Measurements from ENCODE around the gene SPAG8.

Gene SPAG8

GRCh38 chr9:35806101-35806500 lies 6.0 kb downstream of the SPAG8 start:
- no peak for DNase-seq

DNA sequence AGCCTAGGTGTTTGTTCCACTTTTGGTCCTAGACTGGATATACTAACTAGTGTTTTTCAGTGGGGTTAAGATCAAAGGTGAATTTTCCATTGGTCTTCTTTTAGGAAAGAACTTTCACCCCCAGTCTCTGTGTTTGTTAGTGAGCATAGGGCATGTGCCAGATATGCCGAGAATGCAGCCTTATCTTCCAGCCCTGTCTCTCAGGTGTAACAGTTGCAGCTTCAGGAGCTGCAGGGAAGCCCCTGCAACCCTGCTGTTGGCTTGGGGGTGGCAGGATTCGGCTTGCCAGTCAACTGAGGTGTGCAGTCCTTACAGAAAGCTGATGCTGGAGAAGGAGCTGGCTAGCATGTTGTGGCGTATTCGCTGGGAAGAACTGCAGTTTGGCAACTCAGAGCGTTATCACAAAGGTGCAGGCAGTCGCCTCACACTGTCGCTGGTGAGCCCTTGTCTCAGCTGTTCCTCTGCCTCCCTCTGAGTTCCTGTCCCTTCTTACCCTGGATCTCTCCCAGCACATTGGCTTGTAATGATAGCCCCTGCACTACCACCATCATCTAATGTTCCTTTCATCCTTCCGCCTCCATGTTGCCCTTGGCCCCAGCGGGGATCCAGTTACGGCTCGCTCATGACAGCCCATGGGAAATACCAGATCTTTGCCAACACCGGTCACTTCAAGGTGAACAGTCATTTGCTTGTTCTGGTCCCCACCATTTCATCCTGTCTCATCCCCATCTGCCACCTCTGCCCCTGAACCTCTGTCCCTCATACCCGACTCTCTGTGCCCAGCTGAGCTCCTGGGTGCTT lies 10.5 kb downstream of the SPAG8 start:
- DNase-seq: no peak

GRCh38 chr9:35800530-35800929 lies 11.5 kb downstream of the SPAG8 start:
- no peak for DNase-seq

GRCh38 chr9:35798658-35799374 lies 13.2 kb downstream of the SPAG8 start:
- DNase-seq: no peak

GRCh38 chr9:35797311-35798109 lies 14.6 kb downstream of the SPAG8 start:
- DNase-seq: no peak

- no peak for DNase-seq
Observed at GRCh38 chr9:35795695-35796094, 16.4 kb downstream of the SPAG8 start.

DNA sequence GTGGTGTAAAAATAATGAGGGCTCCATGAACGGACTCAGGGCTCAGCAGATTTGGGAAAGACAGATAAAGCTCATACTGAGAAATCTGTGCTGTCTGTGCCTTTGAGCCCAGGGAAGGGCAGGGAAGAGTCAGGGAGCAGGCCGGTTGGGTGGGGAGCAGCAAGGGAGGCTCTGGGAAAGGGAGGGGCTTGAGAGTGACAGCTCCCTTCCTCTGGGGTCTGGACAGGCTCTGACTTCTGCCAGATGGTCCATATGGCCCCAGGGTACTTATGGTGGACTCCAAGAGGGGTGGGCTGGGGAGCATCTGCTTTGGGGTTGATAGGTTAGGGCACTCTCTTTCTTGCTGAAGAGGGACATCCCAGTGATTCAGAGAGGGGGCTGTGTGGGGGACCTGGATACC lies 18.6 kb downstream of the SPAG8 start:
- DNase-seq: no peak

- no peak for DNase-seq
Observed at GRCh38 chr9:35792826-35793225, 19.2 kb downstream of the SPAG8 start.

- no peak for DNase-seq
Observed at GRCh38 chr9:35792024-35792813, 19.8 kb downstream of the SPAG8 start.

- DNase-seq: no peak
Observed at GRCh38 chr9:35791297-35791921, 20.7 kb downstream of the SPAG8 start, which contains the start of gene NPR2. TSS of gene NPR2 (plus strand) at chr9:35791591. CDS start at chr9:35792409, 818 bp downstream.

GRCh38 chr9:35790385-35791296 lies 21.4 kb downstream of the SPAG8 start:
- DNase-seq: peak; percentile 47

- DNase-seq: no peak
Observed at GRCh38 chr9:35790025-35790384, 22.1 kb downstream of the SPAG8 start.

DNA sequence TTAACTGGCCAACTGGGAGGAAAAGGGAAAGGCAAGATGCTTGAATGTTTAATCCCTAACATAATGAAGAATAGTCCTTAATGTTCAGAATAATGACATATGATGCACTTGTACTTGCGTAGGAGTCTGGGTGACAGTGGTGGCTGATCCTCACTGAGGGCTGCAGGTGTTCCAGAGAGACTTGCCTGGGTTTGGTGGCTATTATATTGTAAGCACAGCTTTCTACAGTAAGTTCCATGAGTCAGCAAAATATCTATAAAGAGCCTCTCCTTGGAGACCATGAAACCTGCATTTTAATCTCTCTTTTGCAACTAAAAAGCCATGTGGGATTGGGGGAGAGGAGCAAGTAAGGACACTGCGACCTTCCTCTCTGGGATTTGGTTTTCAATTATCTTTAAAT lies 22.5 kb downstream of the SPAG8 start:
- no peak for DNase-seq

GRCh38 chr9:35783418-35783817 lies 28.6 kb downstream of the SPAG8 start:
- no peak for DNase-seq

DNA sequence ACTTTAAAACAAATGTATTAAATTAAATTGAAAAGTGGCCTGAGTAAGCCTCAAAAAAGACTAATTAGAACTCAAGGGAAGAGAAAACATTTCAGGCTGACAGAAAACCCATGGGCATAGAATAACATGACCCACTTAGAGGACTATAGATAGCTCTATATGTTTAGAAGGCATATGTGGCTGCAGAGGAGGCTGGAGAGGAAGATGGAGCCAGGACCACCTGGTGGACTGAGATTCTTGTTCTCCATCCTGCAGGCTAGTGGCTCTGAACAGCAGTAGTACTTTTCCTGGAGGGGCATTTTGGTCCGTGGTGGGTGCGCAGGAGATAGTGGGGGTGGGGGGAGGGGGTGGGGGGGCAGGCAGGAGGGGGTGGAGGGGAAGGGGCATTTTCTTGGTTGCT lies 31.0 kb downstream of the SPAG8 start:
- DNase-seq: no peak

DNA sequence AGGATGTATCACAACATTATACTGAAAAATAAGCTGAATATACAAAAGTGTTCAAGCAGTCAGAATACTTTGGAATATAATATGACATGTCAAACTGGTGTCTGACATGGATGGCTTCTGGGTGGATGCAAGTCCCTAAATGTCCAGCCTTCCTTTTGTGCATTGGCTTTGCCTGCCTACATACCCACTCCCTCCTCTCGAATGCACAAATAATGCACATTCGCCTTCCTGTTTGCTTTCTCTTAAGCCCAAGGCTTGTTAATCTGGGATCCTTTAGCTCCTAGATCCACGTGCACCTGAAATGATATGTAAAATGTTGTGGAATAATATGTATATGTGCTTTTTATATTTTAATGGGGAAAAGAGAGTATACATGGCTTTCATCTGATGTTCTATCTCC lies 33.6 kb downstream of the SPAG8 start:
- DNase-seq: no peak

DNA sequence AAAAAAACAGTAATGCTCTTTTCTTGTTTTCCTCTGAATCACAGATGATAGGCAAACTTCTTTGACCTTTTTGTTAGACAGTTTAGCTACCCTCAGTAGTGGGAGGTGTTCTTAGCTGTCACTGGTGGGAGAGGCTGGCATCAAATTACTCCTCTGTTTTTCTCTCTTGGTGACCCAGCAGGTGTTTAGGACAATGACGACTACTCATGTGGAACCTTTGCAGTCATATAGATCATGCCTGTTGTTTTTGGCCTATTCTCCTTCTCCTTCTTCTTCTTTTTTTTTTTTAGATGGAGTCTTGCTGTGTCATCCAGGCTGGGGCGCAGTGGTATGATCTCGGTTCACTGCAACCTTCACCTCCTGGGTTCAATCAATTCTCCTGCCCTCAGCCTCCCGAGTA lies 36.0 kb downstream of the SPAG8 start:
- no peak for DNase-seq

- DNase-seq: peak; percentile 33
Observed at GRCh38 chr9:35774907-35775635, 37.0 kb downstream of the SPAG8 start.

DNA sequence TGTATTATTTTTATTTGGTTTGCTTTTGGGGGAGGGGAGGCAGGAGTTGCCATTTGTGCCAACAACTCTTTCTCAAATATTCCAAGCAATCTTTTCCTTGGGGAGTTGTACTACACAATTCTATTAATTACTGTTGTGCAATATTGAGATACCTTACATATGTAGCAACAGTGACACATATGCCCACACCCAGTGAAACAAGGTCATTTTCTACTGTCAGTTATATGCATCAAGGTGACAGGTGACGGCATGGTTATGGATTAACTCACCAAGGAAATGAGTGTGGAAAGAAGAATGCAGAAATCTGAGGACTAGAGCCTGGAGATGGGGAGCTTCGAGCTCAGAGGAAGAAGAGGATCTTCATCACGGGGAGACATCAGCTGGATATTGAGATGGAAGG lies 40.1 kb downstream of the SPAG8 start:
- no peak for DNase-seq

DNA sequence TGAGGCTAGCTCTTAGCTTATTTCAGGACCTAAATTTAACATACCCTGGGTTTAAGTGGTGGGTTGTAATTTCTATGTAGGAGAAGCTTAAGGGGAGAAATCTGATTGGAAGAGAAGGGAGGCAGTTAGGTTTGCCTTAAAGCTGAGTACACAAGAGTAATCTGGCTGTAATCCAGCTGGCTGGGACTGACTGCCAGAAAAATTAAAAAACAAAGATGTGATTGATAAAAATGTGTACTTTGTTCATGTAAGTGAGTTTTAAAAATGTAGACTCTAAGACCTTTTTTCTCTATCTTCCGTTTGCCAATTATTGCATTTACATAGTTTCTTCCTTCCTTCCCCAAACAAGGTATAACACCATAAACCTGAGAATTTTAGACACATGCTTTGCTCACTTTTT lies 40.5 kb downstream of the SPAG8 start:
- peak; percentile 10 for DNase-seq

- DNase-seq: no peak
Observed at GRCh38 chr9:35771075-35771433, 41.0 kb downstream of the SPAG8 start.
